EL (cell line): ENCODE measurements around the gene FILIP1L.

ENCODE experiments used
- DNase-seq: peaks from one replicate; pipeline ENCODE4 v3.0.0-alpha.2; 2016

FILIP1L gene

GRCh38 chr3:100114413-100115030 is at the start of gene FILIP1L:
FILIP1L (minus strand) TSS chr3:100114501.
- DNase-seq = no peak

GRCh38 chr3:100163787-100164186 is 49.5 kb upstream of the FILIP1L start:
- DNase-seq = no peak

- DNase-seq = peak; percentile 9
Measured at GRCh38 chr3:100160521-100160920, 46.2 kb upstream of the FILIP1L start.

- DNase-seq = peak; percentile 86
Measured at GRCh38 chr3:100159331-100160153, 45.2 kb upstream of the FILIP1L start.

- peak; percentile 8 for DNase-seq
Measured at GRCh38 chr3:100158918-100159330, 44.6 kb upstream of the FILIP1L start.

- no peak for DNase-seq
Measured at GRCh38 chr3:100157685-100158084, 43.4 kb upstream of the FILIP1L start.

- no peak for DNase-seq
Measured at GRCh38 chr3:100155590-100155989, 41.3 kb upstream of the FILIP1L start.

GRCh38 chr3:100155128-100155527 is 40.8 kb upstream of the FILIP1L start:
- DNase-seq = peak; percentile 28

- DNase-seq = no peak
Measured at GRCh38 chr3:100154171-100154570, 39.9 kb upstream of the FILIP1L start.

GRCh38 chr3:100151024-100151707 is 36.9 kb upstream of the FILIP1L start:
- no peak for DNase-seq

GRCh38 chr3:100150473-100150872 is 36.2 kb upstream of the FILIP1L start:
- DNase-seq = peak; percentile 7

- DNase-seq = no peak
Measured at GRCh38 chr3:100149713-100150415, 35.6 kb upstream of the FILIP1L start.

GRCh38 chr3:100149130-100149529 is 34.8 kb upstream of the FILIP1L start:
- no peak for DNase-seq

- no peak for DNase-seq
Measured at GRCh38 chr3:100144255-100144866, 30.1 kb upstream of the FILIP1L start.

GRCh38 chr3:100141586-100141985 is 27.3 kb upstream of the FILIP1L start:
- DNase-seq = no peak

- DNase-seq = no peak
Measured at GRCh38 chr3:100140976-100141375, 26.7 kb upstream of the FILIP1L start.

- no peak for DNase-seq
Measured at GRCh38 chr3:100136921-100137320, 22.6 kb upstream of the FILIP1L start.

- no peak for DNase-seq
Measured at GRCh38 chr3:100131241-100131640, 16.9 kb upstream of the FILIP1L start.

- no peak for DNase-seq
Measured at GRCh38 chr3:100129941-100130340, 15.6 kb upstream of the FILIP1L start.

GRCh38 chr3:100128565-100128964 is 14.3 kb upstream of the FILIP1L start:
- no peak for DNase-seq

GRCh38 chr3:100127792-100128191 is 13.5 kb upstream of the FILIP1L start:
- no peak for DNase-seq

GRCh38 chr3:100125161-100125938 is 11.0 kb upstream of the FILIP1L start:
- DNase-seq = peak; percentile 24
